ENCODE data around the gene C2orf81. TPM values are rescaled to one million over a fixed set of nuclear protein-coding genes. Genes with fewer than 3 reads are reported as not detected.

Gene C2orf81
- total and polyA plus RNA-seq, 12 donors, result 0.36 to 7.1 (median 1.8) TPM

DNA sequence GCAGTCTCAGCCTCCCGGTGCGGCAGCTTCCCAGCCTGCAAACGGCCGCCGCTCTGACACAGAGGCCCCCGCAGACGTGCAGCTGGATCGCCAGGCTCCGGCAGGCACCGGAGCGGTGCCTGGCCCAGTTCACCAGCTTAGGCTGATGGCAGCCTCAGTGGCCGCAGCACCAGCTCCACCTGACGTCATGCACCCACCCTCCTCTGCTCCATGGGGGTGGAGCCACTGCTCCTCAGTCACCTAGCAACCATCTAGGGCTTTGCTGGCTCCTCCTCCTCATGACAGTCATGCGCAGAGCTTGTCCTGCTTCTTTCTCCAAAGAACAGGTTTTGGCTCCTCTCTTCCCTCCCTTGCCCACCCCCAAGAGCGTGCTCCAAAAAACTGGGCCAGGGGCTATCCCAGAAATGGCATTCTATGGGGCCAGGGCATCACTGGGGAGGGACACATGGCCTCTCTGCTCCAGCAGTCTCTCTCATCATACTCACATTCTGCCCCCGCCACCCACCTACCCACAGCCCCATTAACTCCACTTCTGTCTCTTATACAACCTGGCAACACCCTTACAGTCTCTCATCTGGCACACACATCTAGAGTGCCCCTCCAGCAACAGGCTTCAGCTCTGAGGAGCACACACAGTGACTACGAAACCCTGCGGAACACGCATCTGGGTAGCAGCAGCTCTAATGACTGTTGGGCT, 46.8 kb downstream of the C2orf81 start:
- H3K27me3 ChIP-seq, result no peaks in the 10 kb centered on the region
- H3K4me1 ChIP-seq (replicated peaks in 1 of 2), result peaks cover 9 to 36% of the 10 kb centered on the region in 2 donors
- 47 to 56% (median 51%) methylated on average over 19 of the region's 19 CpGs for WGBS, 4 donors
- H3K4me3 ChIP-seq, result peak overlapping the region in 1 of 4 donors; percentile 43
- TF ChIP-seq CTCF (IDR thresholded peaks at IDR 0.05), result no peak
- TF ChIP-seq POLR2A (IDR thresholded peaks at IDR 0.05), result peak in 1 of 2 donors; percentile 60
- no peaks in the 10 kb centered on the region for H3K9me3 ChIP-seq (replicated peaks in 1 of 3)
- peak; percentile 86 to 96 (median 89) for DNase-seq
- H3K27ac ChIP-seq, result peak overlapping the region in 2 of 5 donors; percentile 62 to 79
- H3K36me3 ChIP-seq (replicated peaks in 1 of 2), result peaks cover 0 to 37% of the 10 kb centered on the region in 2 donors
- intact Hi-C loops (cut with DNase I), result no loop called here

DNA sequence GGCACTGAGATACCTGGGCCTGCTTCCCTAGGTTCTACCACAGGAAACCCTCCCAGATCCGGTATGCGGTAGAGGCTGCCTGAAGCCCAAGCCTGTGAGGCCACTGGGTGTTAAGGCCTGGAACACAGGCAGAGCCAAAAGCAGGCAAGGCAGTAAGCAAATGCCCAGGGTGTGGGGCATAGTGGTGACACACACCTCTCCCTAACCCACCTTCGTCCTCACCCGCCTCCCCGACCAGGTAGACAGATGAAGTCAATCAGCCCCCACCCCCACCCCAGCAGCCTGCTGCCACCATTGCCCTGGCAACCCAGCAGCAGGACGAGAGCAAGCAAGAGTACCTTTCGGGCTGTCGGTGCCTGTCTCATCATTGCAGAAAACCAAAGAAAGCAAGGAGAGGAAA, 47.4 kb downstream of the C2orf81 start:
- H3K27me3 ChIP-seq, result no peaks in the 10 kb centered on the region
- DNase-seq, result peak in 1 of 7 donors; percentile 22
- H3K27ac ChIP-seq, result peak overlapping the region in 2 of 5 donors; percentile 62 to 79
- intact Hi-C loops (cut with DNase I), result no loop called here
- 40 to 70% (median 58%) methylated on average over 5 to 8 of the region's 8 CpGs for WGBS, 4 donors
- H3K4me3 ChIP-seq, result peak overlapping the region in 1 of 4 donors; percentile 43
- TF ChIP-seq POLR2A (IDR thresholded peaks at IDR 0.05) (no peak), CTCF (IDR thresholded peaks at IDR 0.05) (no peak)
- H3K4me1 ChIP-seq (replicated peaks in 1 of 2), result peaks cover 2 to 29% of the 10 kb centered on the region in 2 donors
- no peaks in the 10 kb centered on the region for H3K9me3 ChIP-seq (replicated peaks in 1 of 3)
- peaks cover 0 to 44% of the 10 kb centered on the region in 2 donors for H3K36me3 ChIP-seq (replicated peaks in 1 of 2)

DNA sequence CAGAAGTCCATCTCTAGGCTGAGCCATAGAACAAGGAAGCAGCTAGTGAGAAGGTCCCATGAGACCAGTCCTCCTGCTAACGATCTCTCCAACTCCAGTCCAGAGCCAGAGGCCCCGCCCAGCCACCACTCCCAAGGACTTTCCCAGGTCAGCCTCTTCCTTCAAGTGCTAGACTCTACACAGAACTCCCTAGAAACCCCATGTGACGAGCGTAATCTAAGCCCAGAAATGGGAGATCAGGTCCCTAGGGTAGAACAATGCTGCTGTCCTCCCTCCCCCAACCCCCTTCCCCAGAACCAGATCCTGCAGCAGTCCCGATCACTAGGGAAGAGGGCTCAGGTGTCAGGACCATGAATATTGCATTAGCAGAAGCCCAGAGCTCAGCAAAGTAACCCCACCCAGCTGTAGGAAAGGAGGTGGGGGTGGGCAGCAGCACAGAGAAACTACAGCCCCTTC, 48.2 kb downstream of the C2orf81 start:
- no peaks in the 10 kb centered on the region for H3K9me3 ChIP-seq (replicated peaks in 1 of 3)
- intact Hi-C loops (cut with DNase I), result no loop called here
- no peak overlapping the region for H3K4me3 ChIP-seq
- TF ChIP-seq CTCF (IDR thresholded peaks at IDR 0.05) (no peak), POLR2A (IDR thresholded peaks at IDR 0.05) (no peak)
- WGBS, 4 donors, result 62 to 73% (median 69%) methylated on average over 5 of the region's 5 CpGs
- DNase-seq, result peak in 6 of 7 donors; percentile 38 to 76 (median 52)
- H3K4me1 ChIP-seq (replicated peaks in 1 of 2), result peaks cover 0 to 24% of the 10 kb centered on the region in 2 donors
- H3K27ac ChIP-seq, result peak overlapping the region in 1 of 5 donors; percentile 62
- peaks cover 0 to 51% of the 10 kb centered on the region in 2 donors for H3K36me3 ChIP-seq (replicated peaks in 1 of 2)
- no peaks in the 10 kb centered on the region for H3K27me3 ChIP-seq

DNA sequence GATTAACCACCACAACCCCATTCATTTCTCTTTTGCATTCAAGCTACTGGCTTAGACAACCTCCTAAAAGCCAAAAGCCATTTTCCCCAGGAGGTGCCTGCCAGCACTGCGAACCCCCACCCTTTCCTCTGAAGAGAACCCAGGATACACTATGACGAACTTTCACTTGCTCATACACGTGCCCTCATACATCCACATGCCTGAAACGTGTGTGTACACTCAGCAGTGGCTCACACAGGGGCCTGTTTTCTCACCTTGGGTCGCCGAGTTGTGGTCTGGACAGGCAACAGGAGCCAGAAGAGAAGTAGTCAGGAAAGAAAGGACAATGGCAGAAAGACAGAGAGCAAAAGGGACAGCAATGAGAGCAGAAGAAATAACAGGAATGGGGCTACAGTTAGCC, 48.7 kb downstream of the C2orf81 start:
- peaks cover 0 to 53% of the 10 kb centered on the region in 2 donors for H3K36me3 ChIP-seq (replicated peaks in 1 of 2)
- TF ChIP-seq CTCF (IDR thresholded peaks at IDR 0.05) (no peak), POLR2A (IDR thresholded peaks at IDR 0.05) (no peak)
- DNase-seq, result no peak
- H3K4me3 ChIP-seq, result no peak overlapping the region
- no peaks in the 10 kb centered on the region for H3K9me3 ChIP-seq (replicated peaks in 1 of 3)
- H3K27ac ChIP-seq, result peak overlapping the region in 1 of 5 donors; percentile 62
- H3K4me1 ChIP-seq (replicated peaks in 1 of 2), result peaks cover 0 to 24% of the 10 kb centered on the region in 2 donors
- 82 to 90% (median 90%) methylated on average over 6 of the region's 6 CpGs for WGBS, 4 donors
- H3K27me3 ChIP-seq, result no peaks in the 10 kb centered on the region
- intact Hi-C loops (cut with DNase I), result no loop called here

Data from adrenal gland (tissue), 12 donors.